CD4-positive, alpha-beta memory T cell (primary cell): ENCODE measurements around the gene BEND7. TPM values are rescaled to one million over a fixed set of nuclear protein-coding genes. Genes with fewer than 3 reads are reported as not detected.

Source experiments
- polyA plus RNA-seq, 2 donors: library from polyadenylated mRNA; unstranded; fragments of 300-500 nt; fragmentation: Illumina TruSeq; gene quantifications; one replicate each; pipeline ENCODE4 v1.2.3, GENCODE V29; 2021
- total RNA-seq, 2 experiments: library from RNA; stranded (reverse); gene quantifications; one replicate each; pipeline ENCODE4 v1.2.3, GENCODE V29; 2021

Gene BEND7
- total and polyA plus RNA-seq, 4 experiments from 2014 or later, result not detected

Other genes with a start within 250 kb of the BEND7 start
- 10 to 100 TPM in 1 of 2 experiments, 1 to 10 TPM in 1; 8.7 to 10.2 TPM for gene PHYH, start 228.9 kb downstream of the BEND7 start, total RNA-seq
- gene PHYH, start 228.9 kb downstream of the BEND7 start, polyA plus RNA-seq, result 10 to 100 TPM; 15.0 to 19.3 TPM
- 10 to 100 TPM; 27.2 to 30.6 TPM for gene SEPHS1, start 180.7 kb downstream of the BEND7 start, total RNA-seq
- gene SEPHS1, start 180.7 kb downstream of the BEND7 start, polyA plus RNA-seq, result 10 to 100 TPM; 11.3 to 23.1 TPM
- gene PRPF18, start 58.0 kb upstream of the BEND7 start, total RNA-seq, result 10 to 100 TPM; 30.3 TPM
- gene PRPF18, start 58.0 kb upstream of the BEND7 start, polyA plus RNA-seq, result 10 to 100 TPM; 42.8 to 63.7 TPM